ENCODE data around the gene EIF4G2. TPM values are rescaled to one million over a fixed set of nuclear protein-coding genes. Genes with fewer than 3 reads are reported as not detected.

Gene EIF4G2
- total RNA-seq, 5 donors from 2014 or later (not counting 1 experiment from before 2014, with no cell fraction given), result 575 to 1,022 (median 643) TPM

- ATAC-seq (replicated peaks in 1 of 4), result no peak
- peaks cover 31 to 36% of the 10 kb centered on the region in 2 experiments for H3K4me1 ChIP-seq (ENCODE audit: control insufficient read depth in 1 of 2, extremely low read depth in 1 of 2, insufficient read depth in 2 of 2, low read length in 2 of 2)
- ChIA-PET CTCF (interaction anchor here in 1 of 2 donors (1.2 kb wide), 1 partner anchor 13 kb away, joined by 7 read pairs; no protein-coding TSS in a partner anchor), POLR2A (interaction anchor here (0.6 to 1.3 kb wide), 4 partner anchors 8 to 1158 kb away, joined by 4 to 8 read pairs (median 4); no protein-coding TSS in a partner anchor)
- H3K36me3 ChIP-seq (ENCODE audit: control insufficient read depth in 2 of 2, extremely low read depth in 1 of 2, insufficient read depth in 1 of 2, low read length in 1 of 2), result peaks cover 5 to 58% of the 10 kb centered on the region in 2 donors
- peak overlapping the region; percentile 31 for H3K27ac ChIP-seq (ENCODE audit: low read length)
- no CpG with 5 or more reads among the region's 4 CpGs for WGBS (ENCODE audit: insufficient coverage)
- no peaks in the 10 kb centered on the region for H3K9me3 ChIP-seq
- no peaks in the 10 kb centered on the region for H3K27me3 ChIP-seq (replicated peaks in 1 of 2; ENCODE audit: control insufficient read depth in 2 of 2, extremely low read depth in 1 of 2, insufficient read depth in 2 of 2, low read length in 1 of 2)
- peak overlapping the region; percentile 91 to 95 (median 94) for H3K4me3 Mint-ChIP-seq
- H3K27me3 Mint-ChIP-seq, result no peaks in the 10 kb centered on the region
- peaks cover 68 to 72% (median 69%) of the 10 kb centered on the region in 3 donors for H3K4me1 Mint-ChIP-seq
- DNase-seq, result no peak
- peak overlapping the region; percentile 46 to 98 for H3K27ac Mint-ChIP-seq
- H3K36me3 Mint-ChIP-seq, result peaks cover 58% of the 10 kb centered on the region
- H3K4me3 ChIP-seq (ENCODE audit: control insufficient read depth in 1 of 2, extremely low read depth in 1 of 2, low read length in 1 of 2), result no peak overlapping the region
- no peaks in the 10 kb centered on the region for H3K9me3 Mint-ChIP-seq
Observed at GRCh38 chr11:10806206-10806605, 2.5 kb downstream of the EIF4G2 start.

GRCh38 chr11:10805741-10806140 lies 3.0 kb downstream of the EIF4G2 start:
- no peaks in the 10 kb centered on the region for H3K9me3 Mint-ChIP-seq
- H3K4me3 ChIP-seq (ENCODE audit: control insufficient read depth in 1 of 2, extremely low read depth in 1 of 2, low read length in 1 of 2), result no peak overlapping the region
- ChIA-PET CTCF (interaction anchor here in 1 of 2 donors (1.2 kb wide), 1 partner anchor 13 kb away, joined by 7 read pairs; no protein-coding TSS in a partner anchor), POLR2A (interaction anchor here (0.7 to 1.3 kb wide), 2 partner anchors 10 to 97 kb away, joined by 3 to 8 read pairs; no protein-coding TSS in a partner anchor)
- no CpG with 5 or more reads among the region's 8 CpGs for WGBS (ENCODE audit: insufficient coverage)
- no peak for ATAC-seq (replicated peaks in 1 of 4)
- no peaks in the 10 kb centered on the region for H3K27me3 Mint-ChIP-seq
- no peaks in the 10 kb centered on the region for H3K9me3 ChIP-seq
- H3K36me3 ChIP-seq (ENCODE audit: control insufficient read depth in 2 of 2, extremely low read depth in 1 of 2, insufficient read depth in 1 of 2, low read length in 1 of 2), result peaks cover 5 to 62% of the 10 kb centered on the region in 2 donors
- no peak overlapping the region for H3K27ac ChIP-seq (ENCODE audit: low read length)
- peaks cover 35 to 38% of the 10 kb centered on the region in 2 experiments for H3K4me1 ChIP-seq (ENCODE audit: control insufficient read depth in 1 of 2, extremely low read depth in 1 of 2, insufficient read depth in 2 of 2, low read length in 2 of 2)
- peak overlapping the region; percentile 31 to 91 (median 34) for H3K4me3 Mint-ChIP-seq
- DNase-seq, result no peak
- peaks cover 72 to 77% (median 74%) of the 10 kb centered on the region in 3 donors for H3K4me1 Mint-ChIP-seq
- H3K27ac Mint-ChIP-seq, result peak overlapping the region; percentile 45 to 98
- peaks cover 63% of the 10 kb centered on the region for H3K36me3 Mint-ChIP-seq
- no peaks in the 10 kb centered on the region for H3K27me3 ChIP-seq (replicated peaks in 1 of 2; ENCODE audit: control insufficient read depth in 2 of 2, extremely low read depth in 1 of 2, insufficient read depth in 2 of 2, low read length in 1 of 2)

GRCh38 chr11:10803676-10804075 lies 5.0 kb downstream of the EIF4G2 start:
- H3K4me3 Mint-ChIP-seq, result peak overlapping the region in 2 of 3 donors; percentile 2 to 91
- H3K27ac ChIP-seq (ENCODE audit: low read length), result no peak overlapping the region
- ChIA-PET CTCF (interaction anchor here (1.0 to 2.9 kb wide), 5 partner anchors 11 to 345 kb away, joined by 3 to 22 read pairs (median 4); no protein-coding TSS in a partner anchor), POLR2A (interaction anchor here (0.5 to 1.9 kb wide), 8 partner anchors 11 to 353 kb away, joined by 3 to 8 read pairs (median 4); partner anchors contain the start of gene ZBED5 (in 1 of the 2))
- ATAC-seq (replicated peaks in 1 of 4), result no peak
- H3K27me3 Mint-ChIP-seq, result no peaks in the 10 kb centered on the region
- H3K36me3 Mint-ChIP-seq, result peaks cover 83% of the 10 kb centered on the region
- no CpG with 5 or more reads among the region's 6 CpGs for WGBS (ENCODE audit: insufficient coverage)
- no peaks in the 10 kb centered on the region for H3K9me3 Mint-ChIP-seq
- H3K4me1 Mint-ChIP-seq, result peaks cover 79 to 85% (median 85%) of the 10 kb centered on the region in 3 donors
- H3K4me3 ChIP-seq (ENCODE audit: control insufficient read depth in 1 of 2, extremely low read depth in 1 of 2, low read length in 1 of 2), result no peak overlapping the region
- no peaks in the 10 kb centered on the region for H3K27me3 ChIP-seq (replicated peaks in 1 of 2; ENCODE audit: control insufficient read depth in 2 of 2, extremely low read depth in 1 of 2, insufficient read depth in 2 of 2, low read length in 1 of 2)
- no peaks in the 10 kb centered on the region for H3K9me3 ChIP-seq
- peaks cover 34 to 44% of the 10 kb centered on the region in 2 experiments for H3K4me1 ChIP-seq (ENCODE audit: control insufficient read depth in 1 of 2, extremely low read depth in 1 of 2, insufficient read depth in 2 of 2, low read length in 2 of 2)
- peaks cover 5 to 83% of the 10 kb centered on the region in 2 donors for H3K36me3 ChIP-seq (ENCODE audit: control insufficient read depth in 2 of 2, extremely low read depth in 1 of 2, insufficient read depth in 1 of 2, low read length in 1 of 2)
- DNase-seq, result no peak
- peak overlapping the region; percentile 25 to 29 for H3K27ac Mint-ChIP-seq

- Histone ChIP-seq H3K9me3 (no peaks in the 10 kb centered on the region), H3K27me3 (replicated peaks in 1 of 2; ENCODE audit: control insufficient read depth in 2 of 2, extremely low read depth in 1 of 2, insufficient read depth in 2 of 2, low read length in 1 of 2) (no peaks in the 10 kb centered on the region), H3K4me1 (ENCODE audit: control insufficient read depth in 1 of 2, extremely low read depth in 1 of 2, insufficient read depth in 2 of 2, low read length in 2 of 2) (peaks cover 19 to 32% of the 10 kb centered on the region in 2 experiments), H3K27ac (ENCODE audit: low read length) (peak overlapping the region; percentile 7), H3K4me3 (ENCODE audit: control insufficient read depth in 1 of 2, extremely low read depth in 1 of 2, low read length in 1 of 2) (no peak overlapping the region), H3K36me3 (ENCODE audit: control insufficient read depth in 2 of 2, extremely low read depth in 1 of 2, insufficient read depth in 1 of 2, low read length in 1 of 2) (peaks cover 0 to 94% of the 10 kb centered on the region in 2 donors)
- no peaks in the 10 kb centered on the region for H3K27me3 Mint-ChIP-seq
- ATAC-seq (replicated peaks in 1 of 4), result peak in 3 of 4 experiments; percentile 17 to 46 (median 45)
- H3K4me1 Mint-ChIP-seq, result peaks cover 75 to 87% (median 85%) of the 10 kb centered on the region in 3 donors
- WGBS (ENCODE audit: insufficient coverage), result no CpG with 5 or more reads among the region's 2 CpGs
- CTCF ChIA-PET, result interaction anchor here in 1 of 2 donors (2.8 kb wide), 1 partner anchor 9 kb away, joined by 11 read pairs; the partner anchor contains the start of gene EIF4G2
- no peak for DNase-seq
- peaks cover 77% of the 10 kb centered on the region for H3K36me3 Mint-ChIP-seq
- H3K9me3 Mint-ChIP-seq, result no peaks in the 10 kb centered on the region
- H3K27ac Mint-ChIP-seq, result peak overlapping the region; percentile 74 to 84
- H3K4me3 Mint-ChIP-seq, result peak overlapping the region in 1 of 3 donors; percentile 25
- POLR2A ChIA-PET, result interaction anchor here (0.6 to 3.9 kb wide), 3 partner anchors 9 to 1395 kb away, joined by 4 to 30 read pairs (median 7); partner anchors contain the start of gene EIF4G2 (in 2 of the 2)
Observed at GRCh38 chr11:10800292-10800691, 8.4 kb downstream of the EIF4G2 start.

- ChIA-PET POLR2A (interaction anchor here (0.5 to 4.8 kb wide), 9 partner anchors 8 to 1417 kb away, joined by 3 to 57 read pairs (median 6); partner anchors contain the start of genes EIF4G2 (in 2 of the 2) and ZBED5 (in 1 of the 2)), CTCF (interaction anchor here (0.5 to 1.0 kb wide), 4 partner anchors 11 to 980 kb away, joined by 3 to 12 read pairs (median 5); partner anchors contain the start of gene EIF4G2 (in 1 of the 2))
- H3K9me3 Mint-ChIP-seq, result no peaks in the 10 kb centered on the region
- DNase-seq, result no peak
- peaks cover 60% of the 10 kb centered on the region for H3K36me3 Mint-ChIP-seq
- Histone ChIP-seq H3K4me3 (ENCODE audit: control insufficient read depth in 1 of 2, extremely low read depth in 1 of 2, low read length in 1 of 2) (no peak overlapping the region), H3K27me3 (replicated peaks in 1 of 2; ENCODE audit: control insufficient read depth in 2 of 2, extremely low read depth in 1 of 2, insufficient read depth in 2 of 2, low read length in 1 of 2) (no peaks in the 10 kb centered on the region), H3K9me3 (no peaks in the 10 kb centered on the region), H3K4me1 (ENCODE audit: control insufficient read depth in 1 of 2, extremely low read depth in 1 of 2, insufficient read depth in 2 of 2, low read length in 2 of 2) (peaks cover 13 to 35% of the 10 kb centered on the region in 2 experiments), H3K36me3 (ENCODE audit: control insufficient read depth in 2 of 2, extremely low read depth in 1 of 2, insufficient read depth in 1 of 2, low read length in 1 of 2) (peaks cover 0 to 76% of the 10 kb centered on the region in 2 donors), H3K27ac (ENCODE audit: low read length) (no peak overlapping the region)
- no peak for ATAC-seq (replicated peaks in 1 of 4)
- WGBS (ENCODE audit: insufficient coverage), result 20% methylated on average over 2 of the region's 4 CpGs
- H3K4me3 Mint-ChIP-seq, result no peak overlapping the region
- H3K27me3 Mint-ChIP-seq, result no peaks in the 10 kb centered on the region
- H3K27ac Mint-ChIP-seq, result peak overlapping the region; percentile 74
- H3K4me1 Mint-ChIP-seq, result peaks cover 68 to 75% (median 73%) of the 10 kb centered on the region in 3 donors
Observed at GRCh38 chr11:10798330-10798928, 10.3 kb downstream of the EIF4G2 start.

GRCh38 chr11:10797531-10797930 lies 11.2 kb downstream of the EIF4G2 start:
- H3K4me3 Mint-ChIP-seq, result no peak overlapping the region
- POLR2A ChIA-PET, result interaction anchor here (3.9 to 4.8 kb wide), 2 partner anchors 11 kb away, joined by 30 to 57 read pairs; partner anchors contain the start of gene EIF4G2 (in 2 of the 2)
- Histone ChIP-seq H3K4me1 (ENCODE audit: control insufficient read depth in 1 of 2, extremely low read depth in 1 of 2, insufficient read depth in 2 of 2, low read length in 2 of 2) (peaks cover 13 to 40% of the 10 kb centered on the region in 2 experiments), H3K27me3 (replicated peaks in 1 of 2; ENCODE audit: control insufficient read depth in 2 of 2, extremely low read depth in 1 of 2, insufficient read depth in 2 of 2, low read length in 1 of 2) (peaks cover 0 to 2% of the 10 kb centered on the region in 2 experiments), H3K9me3 (no peaks in the 10 kb centered on the region), H3K27ac (ENCODE audit: low read length) (no peak overlapping the region), H3K4me3 (ENCODE audit: control insufficient read depth in 1 of 2, extremely low read depth in 1 of 2, low read length in 1 of 2) (no peak overlapping the region), H3K36me3 (ENCODE audit: control insufficient read depth in 2 of 2, extremely low read depth in 1 of 2, insufficient read depth in 1 of 2, low read length in 1 of 2) (peaks cover 0 to 67% of the 10 kb centered on the region in 2 donors)
- H3K4me1 Mint-ChIP-seq, result peaks cover 71 to 75% (median 74%) of the 10 kb centered on the region in 3 donors
- ATAC-seq (replicated peaks in 1 of 4) (no peak), DNase-seq (no peak)
- peaks cover 0 to 4% of the 10 kb centered on the region in 2 donors for H3K27me3 Mint-ChIP-seq
- H3K36me3 Mint-ChIP-seq, result peaks cover 53% of the 10 kb centered on the region
- no peaks in the 10 kb centered on the region for H3K9me3 Mint-ChIP-seq
- H3K27ac Mint-ChIP-seq, result no peak overlapping the region
- CTCF ChIA-PET, result no interaction called here
- WGBS (ENCODE audit: insufficient coverage), result 81% methylated on average over 3 of the region's 3 CpGs

Measured in T-cell (primary cell).